Neural crest cell (in vitro differentiated cells): ENCODE data around the gene MUCL3. TPM values are rescaled to one million over a fixed set of nuclear protein-coding genes. Genes with fewer than 3 reads are reported as not detected.

Experiments used
- DNase-seq: peaks from one replicate; pipeline ENCODE4 v3.0.0; 2021; ENCODE audit warnings: low read depth, mixed read lengths, low spot score
- H3K27ac Mint-ChIP-seq: one replicate; pipeline ENCODE4 v1.8.0; 2021; ENCODE audit warnings: mild to moderate bottlenecking, mixed read lengths; ENCODE audit not compliant: unreplicated experiment
- H3K27me3 Mint-ChIP-seq: 2 replicates; pipeline ENCODE4 v1.8.0; 2021; ENCODE audit warnings: low read depth, mild to moderate bottlenecking, mixed read lengths
- H3K36me3 Mint-ChIP-seq: 2 replicates; pipeline ENCODE4 v1.8.0; 2021; ENCODE audit warnings: low read depth, mild to moderate bottlenecking, mixed read lengths
- H3K4me1 Mint-ChIP-seq: 2 replicates; pipeline ENCODE4 v1.8.0; 2021; ENCODE audit warnings: mixed read lengths
- H3K4me3 Mint-ChIP-seq: one replicate; pipeline ENCODE4 v1.8.0; 2021; ENCODE audit warnings: mild to moderate bottlenecking, mixed read lengths
- H3K9me3 Mint-ChIP-seq: 2 replicates; pipeline ENCODE4 v1.8.0; 2021; ENCODE audit warnings: mixed read lengths
- total RNA-seq: library from RNA; stranded (reverse); gene quantifications from 2 replicates; pipeline ENCODE4 v1.2.1, GENCODE V29; 2021
- TF ChIP-seq, protein P1 (sequence below): fragments of 200-600 bp; sonication (generic); conservative IDR thresholded peaks from 2 replicates; pipeline ENCODE4 v1.5.0; 2021; ENCODE audit warnings: antibody characterized with exemption, mild to moderate bottlenecking

MUCL3 gene
- total RNA-seq, 1 donor from 2014 or later = not detected

DNA sequence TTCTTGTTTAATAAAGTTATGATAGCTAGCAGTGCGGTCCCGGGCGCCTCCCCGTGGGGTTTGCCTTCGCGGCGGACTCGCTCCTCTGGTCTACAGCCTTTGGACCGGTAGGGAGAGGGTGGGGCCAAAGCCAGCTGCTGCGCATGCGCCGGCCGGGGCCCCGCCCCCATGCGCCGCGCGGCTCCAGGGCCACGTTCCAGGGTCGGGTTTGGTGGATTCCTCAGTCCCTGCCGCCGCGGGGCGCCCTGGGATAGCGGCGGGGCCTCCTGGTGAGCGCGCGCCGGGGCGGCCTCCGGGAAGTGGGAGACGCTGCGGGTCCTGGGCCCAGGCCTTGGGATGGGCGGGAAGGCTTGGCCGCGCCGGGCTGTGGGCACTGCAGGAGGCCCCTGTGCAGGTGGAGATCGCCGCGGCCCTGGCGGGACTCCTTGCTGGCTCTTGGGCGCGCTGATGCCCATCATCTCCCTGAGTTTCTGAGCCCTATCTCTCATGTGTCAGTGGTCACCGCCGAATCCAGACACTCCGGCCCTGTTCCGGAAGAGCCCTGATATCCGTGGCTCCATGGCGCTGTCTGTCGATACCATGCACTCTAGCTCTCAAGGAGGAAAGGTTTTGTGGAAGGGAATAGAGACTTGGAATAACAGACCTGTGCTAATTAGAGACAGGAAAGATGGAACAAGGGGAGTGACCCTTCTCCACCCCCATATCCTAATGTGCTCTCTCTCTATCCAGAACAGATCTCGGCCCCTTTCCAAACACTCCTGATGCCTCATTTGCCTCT is 26.5 kb upstream of the MUCL3 start, which contains the start of gene VARS2:
VARS2 (plus strand) TSS at position 163 of the 778 bp plus-strand sequence; CDS start at position 762, 599 bp downstream.
- TF ChIP-seq, protein P1, sequence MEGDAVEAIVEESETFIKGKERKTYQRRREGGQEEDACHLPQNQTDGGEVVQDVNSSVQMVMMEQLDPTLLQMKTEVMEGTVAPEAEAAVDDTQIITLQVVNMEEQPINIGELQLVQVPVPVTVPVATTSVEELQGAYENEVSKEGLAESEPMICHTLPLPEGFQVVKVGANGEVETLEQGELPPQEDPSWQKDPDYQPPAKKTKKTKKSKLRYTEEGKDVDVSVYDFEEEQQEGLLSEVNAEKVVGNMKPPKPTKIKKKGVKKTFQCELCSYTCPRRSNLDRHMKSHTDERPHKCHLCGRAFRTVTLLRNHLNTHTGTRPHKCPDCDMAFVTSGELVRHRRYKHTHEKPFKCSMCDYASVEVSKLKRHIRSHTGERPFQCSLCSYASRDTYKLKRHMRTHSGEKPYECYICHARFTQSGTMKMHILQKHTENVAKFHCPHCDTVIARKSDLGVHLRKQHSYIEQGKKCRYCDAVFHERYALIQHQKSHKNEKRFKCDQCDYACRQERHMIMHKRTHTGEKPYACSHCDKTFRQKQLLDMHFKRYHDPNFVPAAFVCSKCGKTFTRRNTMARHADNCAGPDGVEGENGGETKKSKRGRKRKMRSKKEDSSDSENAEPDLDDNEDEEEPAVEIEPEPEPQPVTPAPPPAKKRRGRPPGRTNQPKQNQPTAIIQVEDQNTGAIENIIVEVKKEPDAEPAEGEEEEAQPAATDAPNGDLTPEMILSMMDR = peak; percentile 55
- Mint-ChIP-seq H3K4me3 (peak within 1 kb of the TSS; percentile 82), H3K36me3 (peaks cover 13% of the 10 kb centered on the region), H3K4me1 (peaks cover 33% of the 10 kb centered on the region), H3K9me3 (no peaks in the 10 kb centered on the region), H3K27me3 (no peaks in the 10 kb centered on the region), H3K27ac (peak within 1 kb of the TSS; percentile 81)
- DNase-seq = peak; percentile 79

DNA sequence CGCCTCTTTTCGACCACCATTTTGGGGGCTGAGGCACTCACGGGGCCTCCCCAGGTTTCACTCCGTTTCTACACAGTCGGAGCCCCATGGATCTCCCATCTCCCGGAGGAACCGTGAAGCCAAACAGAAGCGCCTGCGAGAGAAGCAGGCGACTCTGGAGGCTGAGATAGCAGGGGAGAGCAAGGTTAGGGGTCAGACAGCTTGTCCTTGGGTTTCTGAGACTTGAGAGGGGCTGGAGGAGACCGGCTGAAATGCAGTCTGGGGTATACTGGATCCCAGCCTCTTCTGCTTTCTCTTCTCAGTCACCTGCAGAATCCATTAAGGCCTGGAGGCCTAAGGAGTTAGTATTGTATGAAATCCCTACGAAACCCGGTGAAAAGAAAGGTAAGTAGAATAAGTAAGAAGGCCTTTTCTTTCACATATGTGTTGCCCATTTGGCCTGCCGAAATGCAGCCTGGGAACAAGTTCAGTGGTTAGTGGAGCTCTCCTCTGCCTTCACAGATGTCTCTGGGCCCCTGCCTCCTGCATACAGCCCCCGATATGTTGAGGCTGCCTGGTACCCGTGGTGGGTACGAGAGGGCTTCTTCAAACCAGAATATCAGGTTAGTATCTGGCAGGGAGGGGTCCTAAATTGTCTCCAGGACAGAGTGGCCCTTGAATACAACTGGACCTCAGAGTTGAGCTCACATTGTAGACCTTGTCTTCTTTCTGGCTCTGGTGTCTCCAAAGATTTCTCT is 25.8 kb upstream of the MUCL3 start:
- Mint-ChIP-seq H3K4me3 (peak overlapping the region; percentile 82), H3K4me1 (peaks cover 36% of the 10 kb centered on the region), H3K9me3 (no peaks in the 10 kb centered on the region), H3K27me3 (no peaks in the 10 kb centered on the region), H3K27ac (peak overlapping the region; percentile 81), H3K36me3 (peaks cover 13% of the 10 kb centered on the region)
- TF ChIP-seq, protein P1 = no peak
- DNase-seq = no peak

DNA sequence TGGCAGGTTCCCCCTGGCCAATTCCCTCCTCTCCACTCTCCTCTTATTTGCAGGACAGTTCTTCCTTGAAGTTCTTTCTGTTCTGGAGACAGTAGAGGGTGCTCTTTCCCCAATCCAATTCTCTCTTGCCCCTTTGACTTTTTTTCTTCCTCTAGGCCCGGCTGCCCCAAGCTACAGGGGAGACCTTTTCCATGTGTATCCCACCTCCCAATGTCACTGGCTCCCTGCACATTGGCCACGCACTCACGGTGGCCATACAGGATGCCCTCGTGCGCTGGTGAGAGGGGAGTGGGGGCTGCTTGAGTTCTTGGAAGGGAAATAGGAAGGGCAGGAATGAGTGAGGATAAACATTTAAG is 25.2 kb upstream of the MUCL3 start:
- DNase-seq = peak; percentile 18
- no peaks in the 10 kb centered on the region for H3K9me3 Mint-ChIP-seq
- peaks cover 36% of the 10 kb centered on the region for H3K4me1 Mint-ChIP-seq
- H3K27me3 Mint-ChIP-seq = no peaks in the 10 kb centered on the region
- peak overlapping the region; percentile 82 for H3K4me3 Mint-ChIP-seq
- TF ChIP-seq, protein P1 = peak; percentile 72
- peak overlapping the region; percentile 88 for H3K27ac Mint-ChIP-seq
- H3K36me3 Mint-ChIP-seq = peaks cover 13% of the 10 kb centered on the region

DNA sequence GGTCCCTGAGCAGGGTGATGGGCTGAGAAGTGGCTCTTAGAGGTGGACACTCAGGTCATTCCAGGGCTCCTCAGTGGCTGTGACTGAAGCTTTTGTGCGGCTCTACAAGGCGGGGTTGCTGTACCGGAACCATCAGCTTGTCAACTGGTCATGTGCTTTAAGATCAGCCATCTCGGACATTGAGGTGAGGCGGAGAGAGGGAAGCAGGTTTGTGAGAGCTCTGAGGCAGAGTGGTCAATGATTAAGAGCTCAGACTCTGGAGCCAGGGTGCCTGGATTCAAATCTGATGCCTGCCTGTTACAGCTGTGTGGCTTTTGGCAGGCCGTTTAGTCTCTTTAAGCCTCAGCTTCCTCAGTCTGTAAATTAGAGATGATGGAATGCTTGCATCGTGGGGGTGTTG is 23.7 kb upstream of the MUCL3 start:
- no peak for DNase-seq

DNA sequence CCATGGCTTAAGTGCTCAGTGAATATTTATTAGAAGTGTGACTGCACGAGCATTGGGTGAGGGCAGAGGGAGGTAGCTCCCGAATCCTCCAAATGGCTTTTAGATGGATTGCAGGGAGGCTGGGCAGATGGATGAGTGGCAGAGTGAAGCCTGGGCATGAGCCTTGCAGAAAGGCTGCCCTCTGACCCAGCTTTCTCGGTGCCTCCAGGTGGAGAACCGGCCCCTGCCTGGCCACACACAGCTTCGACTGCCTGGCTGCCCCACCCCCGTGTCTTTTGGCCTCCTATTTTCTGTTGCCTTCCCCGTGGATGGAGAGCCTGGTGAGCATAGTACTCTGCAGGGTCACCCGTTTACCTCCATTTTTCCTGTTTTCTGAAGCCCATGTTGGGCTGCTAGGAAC is 23.3 kb upstream of the MUCL3 start:
- DNase-seq = no peak
- Mint-ChIP-seq H3K9me3 (no peaks in the 10 kb centered on the region), H3K36me3 (peaks cover 8% of the 10 kb centered on the region), H3K4me3 (no peak overlapping the region), H3K4me1 (peaks cover 36% of the 10 kb centered on the region), H3K27me3 (no peaks in the 10 kb centered on the region), H3K27ac (no peak overlapping the region)
- TF ChIP-seq, protein P1 = no peak

More for the DNA sequence above, 23.7 kb upstream of the MUCL3 start:
- H3K27me3 Mint-ChIP-seq = no peaks in the 10 kb centered on the region
- H3K4me1 Mint-ChIP-seq = peaks cover 36% of the 10 kb centered on the region
- peak overlapping the region; percentile 90 for H3K27ac Mint-ChIP-seq
- H3K36me3 Mint-ChIP-seq = peaks cover 8% of the 10 kb centered on the region
- TF ChIP-seq, protein P1 = no peak
- H3K4me3 Mint-ChIP-seq = peak overlapping the region; percentile 8
- no peaks in the 10 kb centered on the region for H3K9me3 Mint-ChIP-seq
